Measurements from ENCODE around the gene EXOSC10.
A peak's percentile ranks its signal among the peaks of the same experiment; 100 is the strongest.
"Not testable (repeated sequence)": the region's sequence is repeated elsewhere in the genome, so short reads cannot be mapped to it uniquely, and the experiment has no call there.

Gene EXOSC10

DNA sequence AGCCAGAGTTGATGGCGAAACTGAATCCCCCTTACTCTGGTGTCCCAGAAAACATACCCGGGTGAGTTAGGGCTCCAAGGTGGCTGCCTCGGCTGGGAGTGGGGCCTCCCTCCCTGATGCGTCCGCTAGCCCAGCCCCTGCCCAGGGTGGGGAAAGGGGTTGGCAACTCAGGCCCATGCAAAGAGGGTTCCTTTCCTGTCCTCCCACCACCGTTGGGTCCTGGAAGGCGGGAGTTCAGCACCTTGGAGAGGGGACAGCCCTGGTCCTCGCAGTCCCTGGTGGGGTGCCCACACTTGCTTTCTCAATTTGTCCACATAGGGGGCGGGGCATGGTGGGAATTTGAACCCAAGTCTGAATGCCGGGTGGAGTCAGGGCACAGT, 45.9 kb downstream of the EXOSC10 start:
- Mint-ChIP-seq H3K27ac (no peak overlapping the region), H3K4me1 (ENCODE audit: low read depth in 2 of 2) (peaks cover 5 to 6% of the 10 kb centered on the region in 2 donors), H3K9me3 (no peaks in the 10 kb centered on the region), H3K27me3 (no peaks in the 10 kb centered on the region), H3K36me3 (ENCODE audit: insufficient read depth) (peaks cover 20% of the 10 kb centered on the region), H3K4me3 (no peak overlapping the region)
- no peak for ATAC-seq (replicated peaks)
- DNase-seq = no peak

DNA sequence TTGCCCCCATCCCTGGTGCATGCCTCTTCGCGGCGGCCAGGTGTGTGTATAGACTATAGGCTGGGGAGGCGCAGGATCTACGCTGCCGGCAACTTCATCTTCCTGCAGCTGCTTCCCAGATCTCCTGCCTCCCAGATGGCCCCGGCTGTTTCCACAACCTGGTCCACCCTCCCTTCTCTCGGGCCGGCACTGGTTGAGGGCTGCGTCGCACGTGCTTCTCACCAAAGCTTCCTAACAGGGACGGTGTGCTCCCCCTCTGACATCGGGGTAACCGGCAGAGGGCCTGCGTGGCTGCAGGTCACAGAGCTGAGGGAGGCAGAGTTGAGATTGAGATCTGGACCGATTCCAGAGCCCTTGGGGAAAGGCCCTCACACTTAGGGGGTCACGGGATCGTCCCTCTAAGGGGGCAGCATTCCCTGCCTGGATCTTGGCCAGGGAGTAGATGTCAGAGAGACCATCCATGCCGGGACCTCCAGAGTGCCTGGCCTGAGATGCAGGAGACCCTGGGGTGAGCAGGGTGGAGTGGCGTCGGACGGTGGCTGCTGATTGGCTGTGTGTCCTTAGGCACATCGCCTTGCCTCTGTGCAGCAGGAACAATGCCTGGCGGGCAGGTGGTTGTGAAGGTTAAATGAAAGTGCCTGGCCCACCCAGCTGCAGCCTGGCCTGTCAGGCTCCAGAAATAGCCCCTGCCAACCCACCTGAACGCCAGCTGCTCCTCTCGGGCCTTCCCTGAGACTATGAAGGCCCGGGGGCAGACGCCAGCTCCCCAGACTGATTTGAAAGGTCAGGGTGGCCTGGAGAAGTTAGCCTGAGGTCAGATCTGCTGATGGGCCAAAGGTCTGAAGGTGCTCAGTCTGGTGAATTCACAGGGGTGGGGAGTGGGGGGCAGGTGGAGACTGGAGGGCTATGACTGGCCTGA, 46.6 kb downstream of the EXOSC10 start:
- H3K27ac Mint-ChIP-seq = no peak overlapping the region
- peaks cover 3% of the 10 kb centered on the region in 2 donors for H3K4me1 Mint-ChIP-seq (ENCODE audit: low read depth in 2 of 2)
- peaks cover 18% of the 10 kb centered on the region for H3K36me3 Mint-ChIP-seq (ENCODE audit: insufficient read depth)
- H3K27me3 Mint-ChIP-seq = no peaks in the 10 kb centered on the region
- DNase-seq = no peak
- no peaks in the 10 kb centered on the region for H3K9me3 Mint-ChIP-seq
- ATAC-seq (replicated peaks) = peak; percentile 40
- no peak overlapping the region for H3K4me3 Mint-ChIP-seq

DNA sequence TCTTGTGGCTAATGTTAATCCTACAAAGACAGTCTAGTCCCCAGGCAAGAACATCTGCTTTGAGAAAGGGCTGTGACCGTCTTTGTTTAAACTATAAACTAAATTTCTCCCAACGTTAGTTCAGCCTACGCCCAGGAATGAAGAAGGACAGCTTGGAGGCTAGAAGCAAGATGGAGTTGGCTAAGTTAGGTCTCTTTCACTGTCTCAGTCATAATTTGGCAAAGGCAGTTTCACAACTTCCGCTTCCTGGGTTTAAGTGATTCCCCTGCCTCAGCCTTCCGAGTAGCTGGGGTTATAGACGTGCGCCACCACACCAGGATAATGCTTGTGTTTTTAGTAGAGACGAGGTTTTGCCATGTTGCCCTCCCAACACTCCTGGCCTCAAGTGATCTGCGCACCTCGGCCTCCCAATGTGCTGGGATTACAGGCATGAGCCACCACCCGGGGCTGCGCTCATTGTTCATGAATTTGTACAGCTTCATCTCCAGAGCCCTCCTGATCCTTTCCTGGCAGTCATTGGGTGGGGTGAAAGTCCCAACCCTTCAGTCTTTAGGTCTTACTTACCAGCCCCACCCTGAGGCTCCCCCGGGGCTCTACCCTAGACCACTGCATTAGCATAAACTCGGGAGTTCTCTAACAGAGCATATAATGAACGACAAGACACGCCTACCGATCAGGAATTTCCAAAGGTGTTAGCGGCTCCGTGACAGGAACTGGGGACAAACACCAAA, 47.7 kb downstream of the EXOSC10 start:
- Mint-ChIP-seq H3K27ac (no peak overlapping the region), H3K4me3 (no peak overlapping the region), H3K36me3 (ENCODE audit: insufficient read depth) (peaks cover 14% of the 10 kb centered on the region), H3K4me1 (ENCODE audit: low read depth in 2 of 2) (peaks cover 0 to 3% of the 10 kb centered on the region in 2 donors), H3K27me3 (no peaks in the 10 kb centered on the region), H3K9me3 (no peaks in the 10 kb centered on the region)
- no peak for ATAC-seq (replicated peaks)
- DNase-seq = no peak

DNA sequence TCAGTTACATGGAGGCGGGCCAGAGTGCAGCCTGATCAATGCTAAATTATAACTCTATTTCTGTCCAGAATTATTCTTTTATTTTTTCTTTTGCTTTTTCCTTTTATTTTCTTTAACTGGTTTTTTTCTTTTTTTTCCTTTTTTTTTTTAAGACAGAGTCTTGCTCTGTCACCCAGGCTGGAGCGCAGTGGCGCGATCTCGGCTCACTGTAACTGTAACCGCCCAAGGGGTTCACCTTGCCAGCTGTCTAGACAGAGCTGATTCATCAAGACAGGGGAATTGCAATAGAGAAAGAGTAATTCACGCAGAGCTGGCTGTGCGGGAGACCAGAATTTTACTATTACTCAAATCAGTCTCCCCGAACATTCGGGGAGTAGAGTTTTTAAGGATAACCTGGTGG, 48.5 kb downstream of the EXOSC10 start:
- not testable (repeated sequence) for ATAC-seq (replicated peaks); H3K4me1 Mint-ChIP-seq (ENCODE audit: low read depth in 2 of 2); DNase-seq; H3K9me3 Mint-ChIP-seq; H3K4me3 Mint-ChIP-seq; H3K27me3 Mint-ChIP-seq; H3K36me3 Mint-ChIP-seq (ENCODE audit: insufficient read depth)
- H3K27ac Mint-ChIP-seq = peak overlapping the region in 1 of 2 donors; percentile 62

DNA sequence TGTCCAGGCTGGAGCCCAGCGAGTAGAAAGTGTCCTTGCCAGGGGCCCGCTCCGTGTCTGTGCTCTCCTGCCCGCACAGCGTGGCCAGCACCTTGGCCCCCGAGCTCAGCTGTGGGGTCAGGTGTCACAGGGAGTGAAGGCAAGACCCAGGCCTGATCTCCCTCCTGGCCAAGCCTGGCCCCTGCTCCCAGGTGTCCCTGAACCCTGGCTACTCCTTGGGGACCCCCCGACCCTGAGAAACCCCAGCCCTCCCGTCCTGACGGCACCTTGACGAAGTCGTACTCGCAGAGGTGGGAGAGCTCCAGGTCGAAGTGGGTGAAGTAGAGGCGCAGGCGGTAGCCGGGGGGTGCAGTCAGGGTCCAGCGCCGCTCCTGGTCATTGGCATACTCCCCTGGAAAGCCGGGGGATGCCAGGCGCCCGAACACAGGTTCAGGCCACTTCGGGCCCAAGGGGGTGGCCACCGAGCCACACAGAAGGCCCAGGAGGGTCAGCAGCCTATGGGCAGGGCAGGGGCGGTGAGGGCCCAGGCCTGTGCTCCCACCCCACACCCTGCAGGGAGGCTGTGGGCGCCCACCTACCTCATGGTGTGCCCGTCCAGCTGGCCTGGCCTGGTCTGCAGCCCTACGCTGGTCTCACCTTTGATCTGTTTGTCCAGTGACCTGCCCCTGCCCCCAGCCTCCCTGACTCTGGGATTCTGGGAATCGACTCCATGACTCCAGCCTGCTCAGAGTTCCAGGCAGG, 52.9 kb downstream of the EXOSC10 start, which contains the start of gene MASP2:
Gene MASP2 (minus strand): TSS at position 615 of the 741 bp plus-strand sequence. CDS start 32 bp downstream, at position 583.
- Mint-ChIP-seq H3K36me3 (ENCODE audit: insufficient read depth) (no peaks in the 10 kb centered on the region), H3K9me3 (no peaks in the 10 kb centered on the region), H3K4me1 (ENCODE audit: low read depth in 2 of 2) (no peaks in the 10 kb centered on the region), H3K27ac (no peak within 1 kb of the TSS), H3K27me3 (no peaks in the 10 kb centered on the region), H3K4me3 (no peak within 1 kb of the TSS)
- no peak for DNase-seq
- no peak for ATAC-seq (replicated peaks)

DNA sequence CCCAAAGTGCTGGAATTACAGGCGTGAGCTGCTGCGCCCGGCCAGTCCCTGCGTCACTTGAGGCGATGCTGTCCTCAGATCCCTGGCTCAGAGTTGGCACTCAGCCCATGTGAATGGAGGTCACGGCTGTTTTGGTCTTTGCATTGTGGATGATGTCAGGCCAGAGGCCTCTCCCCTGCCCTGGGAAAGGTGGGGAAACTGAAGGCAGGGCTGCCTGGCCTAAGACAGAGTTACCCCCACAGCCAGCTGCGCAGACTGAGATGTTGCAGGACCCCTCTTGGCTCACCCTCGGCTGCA, 53.5 kb downstream of the EXOSC10 start:
- Mint-ChIP-seq H3K4me1 (ENCODE audit: low read depth in 2 of 2) (no peaks in the 10 kb centered on the region), H3K27me3 (no peaks in the 10 kb centered on the region)

DNA sequence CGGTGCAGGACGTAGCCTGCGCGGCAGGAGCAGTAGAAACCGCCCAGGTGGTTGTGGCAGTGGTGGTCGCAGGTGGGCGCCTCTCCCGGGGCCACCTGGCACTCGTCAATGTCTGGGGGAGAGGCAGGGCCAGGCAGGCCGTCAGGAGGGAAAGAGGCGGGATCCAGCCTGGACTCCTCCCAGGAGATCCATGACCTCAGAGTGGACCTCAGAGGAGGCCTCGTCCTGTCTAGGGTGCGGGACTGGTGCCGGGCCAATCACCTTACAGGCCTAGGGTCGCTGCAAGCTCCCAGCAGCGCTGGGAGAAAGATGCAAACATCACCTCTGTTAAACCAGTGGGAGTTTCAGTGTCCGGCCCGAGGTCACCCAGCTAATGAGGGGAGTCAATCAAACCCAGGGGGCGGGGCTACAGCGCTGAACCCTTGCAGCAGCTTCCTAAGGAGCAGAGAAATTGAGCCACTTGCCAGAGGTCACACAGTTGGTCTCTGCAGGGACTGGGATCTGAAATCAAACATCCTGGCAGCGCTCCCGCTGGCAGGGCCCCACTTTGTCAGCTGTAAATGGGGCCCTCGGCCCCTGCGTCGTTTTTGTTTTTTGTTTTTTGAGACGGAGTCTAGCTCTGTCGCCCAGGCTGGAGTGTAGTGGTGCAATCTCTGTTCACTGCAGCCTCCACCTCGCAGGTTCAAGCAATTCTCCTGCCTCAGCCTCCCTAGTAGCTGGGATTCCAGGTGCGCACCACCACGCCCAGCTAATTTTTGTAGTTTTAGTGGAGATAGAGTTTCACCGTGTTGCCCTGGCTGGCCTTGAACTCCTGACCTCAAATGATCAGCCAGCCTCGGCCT, 54.0 kb downstream of the EXOSC10 start:
- no peak overlapping the region for H3K27ac Mint-ChIP-seq
- no peak overlapping the region for H3K4me3 Mint-ChIP-seq
- DNase-seq = no peak
- H3K27me3 Mint-ChIP-seq = no peaks in the 10 kb centered on the region
- ATAC-seq (replicated peaks) = no peak
- H3K36me3 Mint-ChIP-seq (ENCODE audit: insufficient read depth) = no peaks in the 10 kb centered on the region
- no peaks in the 10 kb centered on the region for H3K4me1 Mint-ChIP-seq (ENCODE audit: low read depth in 2 of 2)
- H3K9me3 Mint-ChIP-seq = no peaks in the 10 kb centered on the region

More for the DNA sequence above, 53.5 kb downstream of the EXOSC10 start:
- ATAC-seq (replicated peaks) = no peak
- no peak for DNase-seq
- no peaks in the 10 kb centered on the region for H3K36me3 Mint-ChIP-seq (ENCODE audit: insufficient read depth)
- H3K27ac Mint-ChIP-seq = no peak overlapping the region
- no peak overlapping the region for H3K4me3 Mint-ChIP-seq
- H3K9me3 Mint-ChIP-seq = no peaks in the 10 kb centered on the region

DNA sequence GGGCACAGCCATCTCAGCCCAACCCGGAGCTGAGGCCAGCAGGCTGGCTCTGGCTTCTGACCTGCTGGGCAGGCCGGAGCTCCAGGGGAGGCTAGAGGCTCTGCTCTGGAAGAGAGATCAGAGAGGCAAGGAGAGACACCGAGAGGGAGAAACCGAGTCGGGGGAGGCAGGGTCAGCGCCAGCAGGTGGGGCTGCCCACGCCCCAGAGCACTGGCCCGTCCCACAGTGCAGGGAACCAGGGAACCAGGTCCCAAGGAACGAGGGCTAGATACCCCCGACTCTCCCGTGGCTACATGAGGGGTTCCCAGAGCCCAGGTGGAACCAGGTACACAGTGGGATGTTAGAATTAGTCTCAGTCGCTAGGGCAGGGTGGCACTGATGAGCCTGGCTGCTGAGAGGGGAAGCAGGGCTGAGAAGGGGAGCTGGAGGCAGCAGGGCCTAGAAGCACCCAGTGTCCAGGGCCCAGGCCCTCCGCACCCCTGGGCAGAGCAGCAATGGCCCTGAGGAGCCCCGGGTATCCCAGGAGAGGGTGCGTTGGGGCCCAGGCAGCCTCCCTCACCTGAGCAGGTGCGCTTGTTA, 54.7 kb downstream of the EXOSC10 start:
- Mint-ChIP-seq H3K27me3 (no peaks in the 10 kb centered on the region), H3K27ac (no peak overlapping the region), H3K4me1 (ENCODE audit: low read depth in 2 of 2) (no peaks in the 10 kb centered on the region), H3K9me3 (no peaks in the 10 kb centered on the region), H3K4me3 (no peak overlapping the region), H3K36me3 (ENCODE audit: insufficient read depth) (no peaks in the 10 kb centered on the region)
- no peak for ATAC-seq (replicated peaks)
- DNase-seq = no peak

DNA sequence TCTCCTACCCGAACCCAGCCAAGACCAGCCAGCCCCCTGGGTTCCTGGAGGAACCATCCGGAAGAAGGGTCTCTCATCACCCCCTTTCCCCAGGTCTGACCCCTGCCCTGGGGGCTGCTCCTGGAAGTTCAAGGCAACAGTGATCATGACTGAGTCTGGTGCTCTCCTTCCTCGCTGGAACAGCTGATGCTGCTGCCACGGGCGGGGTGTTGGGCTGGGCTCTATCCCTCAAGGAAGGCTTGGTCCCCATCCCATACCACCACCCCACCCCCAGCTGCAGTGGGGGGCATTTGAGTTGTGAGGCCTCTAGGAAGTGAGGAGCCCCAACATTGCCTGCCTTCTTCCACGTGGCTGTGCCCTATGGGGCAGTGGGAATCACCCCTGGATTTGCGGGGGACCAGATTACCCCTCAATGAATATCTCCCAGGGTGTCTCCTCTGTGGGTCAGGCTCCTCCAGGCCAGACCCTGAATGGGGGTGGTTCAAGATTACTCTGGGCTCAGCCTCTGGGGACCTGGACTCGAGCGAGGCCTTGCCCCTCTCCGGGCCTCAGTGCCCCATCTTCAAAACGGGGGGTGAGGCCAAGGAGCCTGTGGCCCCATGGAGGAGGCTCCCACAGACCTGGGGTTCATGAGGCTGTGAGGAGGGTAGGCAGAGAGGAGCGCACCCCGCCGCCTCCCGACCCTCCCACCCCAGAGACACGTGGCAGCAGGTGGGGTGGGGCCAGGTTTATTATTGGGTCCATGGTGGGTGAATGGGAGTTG, 55.4 kb downstream of the EXOSC10 start:
- Mint-ChIP-seq H3K4me3 (no peak overlapping the region), H3K27me3 (no peaks in the 10 kb centered on the region), H3K27ac (no peak overlapping the region), H3K9me3 (no peaks in the 10 kb centered on the region), H3K4me1 (ENCODE audit: low read depth in 2 of 2) (no peaks in the 10 kb centered on the region), H3K36me3 (ENCODE audit: insufficient read depth) (no peaks in the 10 kb centered on the region)
- ATAC-seq (replicated peaks) = no peak
- DNase-seq = no peak

DNA sequence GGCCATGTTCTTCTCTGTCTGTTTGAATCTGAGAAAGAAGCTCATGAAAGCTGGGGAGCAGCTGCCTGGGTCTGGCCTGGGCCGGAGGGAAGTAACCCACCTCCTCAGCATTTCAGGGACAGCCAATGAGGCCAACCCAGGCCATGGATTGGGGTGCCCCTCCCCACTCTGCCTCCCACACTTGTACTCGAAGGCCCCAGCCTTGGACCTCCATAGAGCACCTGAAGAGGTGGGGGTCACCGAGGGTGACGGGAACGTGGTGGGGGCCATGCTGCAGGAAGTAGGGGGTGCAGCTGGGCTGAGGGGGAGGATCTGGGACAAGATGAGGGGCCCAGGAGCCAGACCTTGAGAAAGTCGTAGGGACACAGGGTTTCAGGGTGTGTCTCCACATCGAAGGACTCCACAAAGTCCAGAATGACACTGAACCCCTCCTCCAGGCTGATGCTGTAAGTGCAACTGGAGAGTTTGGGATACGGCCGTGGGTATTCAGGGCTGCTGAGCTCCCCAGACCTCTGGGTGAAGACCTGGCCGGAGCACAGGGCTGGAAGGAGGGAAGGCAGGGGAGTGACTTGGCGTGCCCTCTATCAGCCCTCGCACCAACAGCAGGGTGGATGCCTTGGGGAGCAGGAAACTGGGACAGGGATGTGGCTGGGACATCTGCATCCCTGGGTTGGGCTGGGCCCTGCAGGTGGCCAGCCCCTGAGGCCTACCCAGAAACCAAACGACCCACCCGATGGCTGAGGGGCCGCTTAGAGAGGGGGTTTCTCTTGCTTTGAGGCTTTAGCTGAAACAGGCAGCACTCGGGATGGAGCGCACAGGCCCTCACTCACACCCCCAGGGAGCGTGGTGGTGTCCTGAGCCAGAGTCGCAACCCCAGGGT, 56.4 kb downstream of the EXOSC10 start:
- H3K36me3 Mint-ChIP-seq (ENCODE audit: insufficient read depth) = no peaks in the 10 kb centered on the region
- H3K9me3 Mint-ChIP-seq = no peaks in the 10 kb centered on the region
- H3K27me3 Mint-ChIP-seq = no peaks in the 10 kb centered on the region
- ATAC-seq (replicated peaks) = no peak
- no peak overlapping the region for H3K4me3 Mint-ChIP-seq
- DNase-seq = no peak
- no peaks in the 10 kb centered on the region for H3K4me1 Mint-ChIP-seq (ENCODE audit: low read depth in 2 of 2)
- no peak overlapping the region for H3K27ac Mint-ChIP-seq

DNA sequence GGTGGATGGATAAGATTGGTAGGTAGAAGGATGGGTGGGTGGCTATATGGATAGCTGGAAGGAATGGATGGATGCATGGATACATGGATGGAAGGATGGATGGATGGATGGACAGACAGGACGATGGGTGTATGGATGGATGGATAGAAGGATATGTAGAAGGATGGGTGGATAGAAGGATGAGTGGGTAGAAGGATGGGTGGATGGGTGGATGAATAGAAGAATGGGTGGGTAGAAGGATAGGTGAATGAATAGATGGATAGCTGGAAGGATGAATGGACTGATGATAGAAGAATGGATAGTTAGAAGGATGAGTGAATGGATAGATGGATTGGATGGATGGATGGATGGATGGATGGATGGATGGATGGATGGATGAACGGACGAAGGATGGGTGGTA, 57.6 kb downstream of the EXOSC10 start:
- no peak for DNase-seq
- no peak overlapping the region for H3K4me3 Mint-ChIP-seq
- H3K27ac Mint-ChIP-seq = no peak overlapping the region
- no peaks in the 10 kb centered on the region for H3K4me1 Mint-ChIP-seq (ENCODE audit: low read depth in 2 of 2)
- no peak for ATAC-seq (replicated peaks)
- no peaks in the 10 kb centered on the region for H3K27me3 Mint-ChIP-seq
- H3K36me3 Mint-ChIP-seq (ENCODE audit: insufficient read depth) = no peaks in the 10 kb centered on the region
- H3K9me3 Mint-ChIP-seq = no peaks in the 10 kb centered on the region

Data from effector memory CD8-positive, alpha-beta T cell (primary cell).